Measurements from ENCODE around the gene HABP4.

DNA sequence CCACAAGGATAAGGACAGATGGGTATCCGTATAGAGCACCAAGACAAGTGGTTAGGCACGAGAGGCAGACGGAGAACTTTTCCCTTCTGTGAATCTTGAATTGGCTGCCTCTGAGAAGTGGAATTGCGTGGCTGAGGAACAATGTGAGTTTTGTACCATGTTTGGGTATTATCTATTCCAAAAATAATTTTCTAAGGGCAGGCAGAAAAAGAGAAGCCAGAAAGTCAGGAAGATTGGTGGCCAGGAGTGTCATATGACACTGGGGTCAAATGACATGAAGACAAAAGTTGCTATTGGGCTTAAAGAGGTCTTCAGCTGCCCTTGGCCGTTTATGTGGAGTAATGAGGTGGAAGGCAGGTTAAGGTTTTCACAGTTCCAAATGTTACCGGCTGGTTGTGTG is 14.5 kb downstream of the HABP4 start:
- TF ChIP-seq POLR2A (IDR thresholded peaks at IDR 0.05) = no peak
- TF ChIP-seq, protein P1, sequence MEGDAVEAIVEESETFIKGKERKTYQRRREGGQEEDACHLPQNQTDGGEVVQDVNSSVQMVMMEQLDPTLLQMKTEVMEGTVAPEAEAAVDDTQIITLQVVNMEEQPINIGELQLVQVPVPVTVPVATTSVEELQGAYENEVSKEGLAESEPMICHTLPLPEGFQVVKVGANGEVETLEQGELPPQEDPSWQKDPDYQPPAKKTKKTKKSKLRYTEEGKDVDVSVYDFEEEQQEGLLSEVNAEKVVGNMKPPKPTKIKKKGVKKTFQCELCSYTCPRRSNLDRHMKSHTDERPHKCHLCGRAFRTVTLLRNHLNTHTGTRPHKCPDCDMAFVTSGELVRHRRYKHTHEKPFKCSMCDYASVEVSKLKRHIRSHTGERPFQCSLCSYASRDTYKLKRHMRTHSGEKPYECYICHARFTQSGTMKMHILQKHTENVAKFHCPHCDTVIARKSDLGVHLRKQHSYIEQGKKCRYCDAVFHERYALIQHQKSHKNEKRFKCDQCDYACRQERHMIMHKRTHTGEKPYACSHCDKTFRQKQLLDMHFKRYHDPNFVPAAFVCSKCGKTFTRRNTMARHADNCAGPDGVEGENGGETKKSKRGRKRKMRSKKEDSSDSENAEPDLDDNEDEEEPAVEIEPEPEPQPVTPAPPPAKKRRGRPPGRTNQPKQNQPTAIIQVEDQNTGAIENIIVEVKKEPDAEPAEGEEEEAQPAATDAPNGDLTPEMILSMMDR (IDR thresholded peaks at IDR 0.05) = no peak

Measured in esophagus squamous epithelium (tissue), 4 donors.